Measurements from ENCODE around the gene MLF2. TPM values are rescaled to one million over a fixed set of nuclear protein-coding genes. Genes with fewer than 3 reads are reported as not detected.
A peak's percentile ranks its signal among the peaks of the same experiment; 100 is the strongest.

MLF2 gene
- total and polyA plus RNA-seq, 9 of the 15 experiments (the other 6 are each of a cell fraction or from before 2014, with no cell fraction given): 11.4 to 190 (median 139) TPM

- TF ChIP-seq MGA (IDR thresholded peaks at IDR 0.05): peak; percentile 54
- peak; percentile 2 to 44; a peak in 1 of 4 replicates for TF ChIP-seq MNT (conservative IDR thresholded peaks at IDR 0.05)
- TF ChIP-seq ZNF76 (CRISPR knock-in tag; IDR thresholded peaks at IDR 0.05; ENCODE audit: borderline replicate concordance): no peak
- no peak for TF ChIP-seq HOMEZ (CRISPR knock-in tag; IDR thresholded peaks at IDR 0.05)
- TF ChIP-seq ELF1 (tag; IDR thresholded peaks at IDR 0.05): 0 out of 2 replicates have a peak, but pooled peaks have one; percentile 16
- TF ChIP-seq BRF2 (IDR thresholded peaks at IDR 0.05; ENCODE audit: borderline replicate concordance, insufficient read depth, insufficient read length): no peak
- peak; percentile 70; the same call in 1 of the 2 replicates for TF ChIP-seq SPI1 (IDR thresholded peaks at IDR 0.05; ENCODE audit: borderline replicate concordance, low read depth, low read length)
- TF ChIP-seq ZNF644 (tag; IDR thresholded peaks at IDR 0.05; ENCODE audit: low read depth): no peak
- no peak for TF ChIP-seq SETDB1 (IDR thresholded peaks at IDR 0.05; ENCODE audit: low read length)
- no peak for TF ChIP-seq BRF1 (IDR thresholded peaks at IDR 0.05; ENCODE audit: borderline replicate concordance, extremely low read depth, insufficient read length)
- no peak for TF ChIP-seq ETV5 (CRISPR knock-in tag; IDR thresholded peaks at IDR 0.05; ENCODE audit: low read depth)
These were observed 28.5 kb downstream of the MLF2 start (continued) for GRCh38 chr12:6724409-6724797.

All from K562 (cell line).